ENCODE data around the gene KRT38.

The KRT38 gene

DNA sequence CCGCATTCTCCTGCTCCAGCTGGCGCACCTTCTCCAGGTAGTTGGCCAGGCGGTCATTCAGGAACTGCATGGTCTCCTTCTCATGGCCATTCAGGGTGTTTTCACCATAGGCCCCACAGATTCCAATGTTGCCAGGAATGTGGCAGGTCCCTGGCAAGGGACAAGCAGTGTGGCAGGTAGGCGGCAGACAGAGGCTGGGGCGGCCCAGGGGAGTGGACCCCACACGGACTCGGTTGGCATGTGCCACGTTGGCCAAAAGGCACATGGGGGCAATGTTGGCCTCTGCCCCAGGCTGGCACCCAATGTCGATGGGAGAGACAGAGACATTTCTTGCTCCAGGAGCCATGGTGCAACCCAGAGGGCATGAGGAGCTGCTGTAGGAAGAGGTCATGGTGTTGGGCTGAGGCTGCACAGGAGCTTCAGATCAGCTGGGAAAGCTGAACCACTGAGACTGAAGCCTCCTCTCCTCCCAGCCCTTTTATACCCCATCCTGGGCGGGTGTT lies at the start of gene KRT38:
Gene KRT38 (minus strand): TSS at position 453 of the 503 bp plus-strand sequence. CDS start 62 bp downstream, at position 391.
- no peak for DNase-seq

DNA sequence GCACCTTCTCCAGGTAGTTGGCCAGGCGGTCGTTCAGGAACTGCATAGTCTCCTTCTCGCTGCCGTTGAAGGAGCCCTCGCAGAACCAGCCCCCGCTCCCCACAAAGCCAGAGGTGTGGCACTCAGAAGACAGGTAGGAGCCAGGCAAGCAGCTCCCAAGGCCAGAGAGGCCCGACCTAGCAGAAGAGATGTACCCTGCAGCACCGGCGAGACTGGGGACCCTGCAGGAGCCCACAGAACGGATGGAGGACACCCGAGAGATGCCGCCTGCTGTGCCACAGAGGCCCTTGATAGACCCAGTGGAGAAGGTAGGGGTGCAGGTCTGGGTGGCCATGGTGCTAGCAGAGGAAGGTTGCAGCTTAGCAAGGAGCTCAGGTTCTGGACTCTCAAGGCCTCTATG lies 48.7 kb upstream of the KRT38 start, which contains the start of gene KRT36:
Gene KRT36 (minus strand): TSS at position 380 of the 400 bp plus-strand sequence. CDS start 46 bp downstream, at position 334.
- no peak for DNase-seq

DNA sequence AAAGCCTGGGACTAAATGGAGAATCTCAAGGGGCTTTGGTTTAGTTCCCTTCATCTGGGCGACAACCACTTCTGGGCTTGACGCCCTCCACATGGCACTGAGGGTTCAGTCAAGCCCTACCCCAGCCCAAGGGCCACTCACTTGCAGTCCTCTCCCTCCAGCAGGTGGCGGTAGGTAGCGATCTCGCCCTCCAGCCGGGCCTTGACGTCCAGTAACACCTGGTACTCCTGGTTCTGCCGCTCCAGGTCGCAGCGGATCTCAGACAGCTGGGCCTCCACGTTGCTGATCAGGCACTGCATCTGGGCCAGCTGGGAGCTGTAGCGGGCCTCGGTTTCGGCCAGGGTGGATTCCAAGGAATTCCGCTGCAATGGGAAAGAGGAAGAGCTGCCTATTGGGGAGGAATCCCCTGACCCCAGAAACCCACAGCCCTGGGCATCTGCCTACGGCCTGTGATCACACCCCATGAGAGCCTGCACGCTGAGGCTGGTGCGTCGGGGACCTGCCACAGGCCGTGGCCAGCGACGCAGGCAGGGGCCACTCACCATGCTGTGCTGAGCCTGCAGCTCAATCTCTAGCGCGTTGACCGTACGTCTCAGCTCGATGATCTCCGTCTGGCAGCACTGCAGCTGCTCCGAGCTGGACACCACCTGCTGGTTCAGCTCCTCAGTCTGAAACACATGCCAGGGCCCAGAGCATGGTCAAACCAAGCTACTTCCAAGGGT lies 46.2 kb upstream of the KRT38 start:
- no peak for DNase-seq

DNA sequence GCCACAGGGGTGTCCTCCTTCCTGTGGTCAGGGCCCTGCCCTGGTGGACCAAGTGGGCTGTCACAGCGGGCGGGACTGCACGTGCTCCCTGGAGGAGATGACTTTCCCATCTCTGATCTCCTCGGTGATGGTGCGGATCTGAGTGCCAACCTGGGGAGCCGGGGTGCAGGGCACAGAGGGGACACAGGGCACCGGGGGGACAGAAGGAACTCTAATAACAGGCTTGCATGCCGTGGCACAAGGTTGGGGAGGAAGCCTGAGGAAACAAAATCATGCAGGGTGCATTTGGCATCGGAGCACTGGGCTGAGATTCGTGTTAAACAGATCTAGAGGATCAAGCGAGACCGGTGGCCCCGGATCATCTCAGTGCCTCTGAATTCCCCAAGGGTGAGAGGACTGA lies 45.5 kb upstream of the KRT38 start:
- DNase-seq: no peak

DNA sequence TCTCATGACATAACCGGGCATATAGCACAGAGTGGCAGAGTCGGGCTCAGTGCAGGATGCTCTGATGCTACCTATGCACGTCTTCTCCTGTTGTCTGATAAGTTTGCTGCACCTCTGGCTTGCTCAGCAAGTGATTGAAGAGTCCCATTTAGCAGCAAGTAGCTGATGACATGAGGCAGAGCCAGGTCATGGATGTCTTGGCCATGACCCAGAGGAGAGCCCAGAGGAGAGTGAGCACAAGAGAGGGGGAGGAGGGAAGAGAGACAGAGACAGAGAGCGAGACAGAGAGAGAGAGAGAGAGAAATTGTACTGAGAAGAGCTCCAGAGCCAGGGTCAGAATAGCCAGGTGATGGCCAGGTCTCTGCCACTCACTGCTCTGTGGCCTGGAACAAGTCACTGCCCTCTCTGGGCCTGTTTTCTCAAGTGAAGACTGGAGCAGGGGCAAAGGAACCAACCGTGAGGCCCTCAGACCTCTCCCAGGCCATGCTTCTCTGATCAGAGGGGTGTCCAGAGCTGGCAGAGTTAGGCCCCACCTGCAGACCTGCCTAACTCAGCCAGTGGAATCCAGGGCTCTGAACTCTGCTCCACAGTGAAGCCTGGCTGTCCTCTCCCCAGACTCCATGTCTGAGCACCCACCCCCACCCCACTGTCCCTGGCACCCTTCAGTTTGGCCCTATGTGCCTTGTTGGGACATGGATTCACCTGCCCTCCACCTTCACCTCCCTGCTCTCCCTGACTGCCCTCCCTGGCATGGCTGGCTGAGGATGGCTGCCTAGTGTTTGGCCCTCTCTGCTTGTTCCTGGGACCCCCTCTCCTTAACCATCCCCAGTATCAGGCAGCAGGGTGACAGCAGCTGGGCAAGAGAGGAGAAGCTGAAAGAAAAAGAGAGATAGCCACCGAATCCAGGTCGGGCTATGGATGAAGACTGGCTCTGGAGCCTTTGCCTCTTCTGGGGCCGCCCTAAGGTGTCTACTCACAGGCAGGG lies 44.4 kb upstream of the KRT38 start:
- DNase-seq: no peak

DNA sequence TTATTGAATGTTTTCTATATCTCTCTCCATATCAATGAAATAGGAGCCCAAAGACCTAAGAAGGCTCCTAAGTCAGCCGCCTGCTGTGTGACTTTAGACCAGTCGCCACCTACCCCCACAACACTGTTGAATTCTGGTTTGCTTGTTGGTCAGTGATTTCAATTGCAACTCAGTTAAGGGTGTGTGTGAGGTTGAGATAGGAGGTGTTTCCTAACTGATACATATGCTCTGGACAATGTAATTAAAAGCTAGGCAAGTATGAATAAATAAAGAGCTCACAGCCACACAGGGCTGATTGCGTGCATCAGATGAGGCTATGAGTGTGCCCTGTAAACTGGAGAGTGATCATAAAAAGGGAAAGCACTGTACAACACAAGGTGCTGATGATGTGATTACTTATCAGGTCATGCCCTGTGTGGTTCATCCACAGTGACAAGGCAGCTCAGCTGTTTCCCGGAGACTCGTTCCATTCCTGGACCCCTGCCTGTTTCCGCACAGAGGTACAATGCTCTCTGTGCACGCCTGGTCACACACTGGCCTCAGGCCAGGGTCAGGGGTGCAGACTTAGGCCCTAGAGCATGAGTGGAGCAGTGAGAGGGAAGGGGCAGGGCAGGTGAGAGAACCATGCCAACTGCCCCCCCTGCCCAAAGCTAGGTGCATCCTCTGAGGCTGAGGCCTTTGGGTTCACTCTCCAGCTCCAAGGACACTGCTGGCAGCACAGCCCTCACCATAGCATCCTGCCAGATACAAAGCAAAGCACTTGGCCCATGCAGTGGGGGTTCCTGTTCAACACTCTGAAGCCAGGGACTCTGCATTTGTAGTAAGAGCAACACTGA lies 43.4 kb upstream of the KRT38 start:
- DNase-seq: no peak

DNA sequence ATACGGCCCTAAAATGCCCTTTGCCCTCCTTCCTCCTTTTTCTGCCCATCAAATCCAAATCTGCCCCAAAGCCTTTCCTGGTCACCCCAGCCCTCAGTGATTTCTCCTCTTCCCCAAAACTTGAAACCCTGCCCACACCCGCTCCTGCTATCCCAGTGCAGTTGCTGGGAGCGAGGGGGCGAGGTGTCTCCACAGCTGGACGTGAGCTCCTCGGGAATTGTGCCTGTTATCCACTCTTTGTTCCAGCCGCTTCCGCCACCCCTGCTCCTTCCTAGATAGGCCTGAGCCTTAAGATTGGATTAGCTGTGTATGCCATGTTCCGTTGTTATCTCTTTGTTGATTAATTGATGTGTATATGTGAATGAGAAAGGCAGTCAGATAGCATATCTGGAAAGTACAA lies 42.7 kb upstream of the KRT38 start:
- DNase-seq: no peak

DNA sequence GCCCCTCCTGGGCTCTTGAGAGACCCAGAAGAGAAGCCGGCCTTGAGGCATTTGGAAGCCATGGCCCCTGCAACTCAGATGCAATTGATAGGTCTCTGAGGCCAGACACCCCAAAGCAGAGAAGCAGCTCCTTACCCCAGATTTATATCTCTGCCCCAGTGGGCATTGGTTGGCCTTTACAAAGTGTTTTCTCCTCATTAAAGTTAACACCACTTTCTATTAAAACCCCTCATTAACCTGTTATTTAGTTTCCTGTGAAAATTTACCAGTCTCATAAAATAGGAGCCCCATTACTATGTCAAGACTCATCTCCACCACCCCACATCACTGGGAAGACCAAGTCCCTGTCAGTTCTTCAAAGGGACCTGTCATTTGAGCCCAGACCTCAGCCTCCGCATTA lies 40.3 kb upstream of the KRT38 start, which contains the start of gene KRT35:
Gene KRT35 (minus strand): TSS at position 116 of the 400 bp plus-strand sequence. CDS start 54 bp downstream, at position 62.
- no peak for DNase-seq

DNA sequence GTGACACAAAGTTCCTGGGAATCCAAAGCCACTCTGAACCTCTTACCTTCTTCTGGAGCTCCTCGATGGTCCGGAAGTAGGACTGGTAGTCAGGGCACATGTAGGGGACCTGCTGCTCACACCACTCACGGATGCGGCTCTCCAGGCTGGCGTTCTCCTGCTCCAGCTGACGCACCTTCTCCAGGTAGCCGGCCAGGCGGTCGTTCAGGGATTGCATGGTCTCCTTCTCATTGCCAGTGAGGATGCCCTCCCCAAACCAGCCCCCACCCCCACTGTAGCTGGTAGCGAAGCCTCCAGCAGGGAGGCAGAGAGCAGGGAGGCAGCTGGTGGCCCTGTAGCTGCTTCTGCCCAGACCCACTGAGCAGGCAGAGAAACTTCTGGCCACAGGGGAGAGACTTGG lies 39.8 kb upstream of the KRT38 start:
- DNase-seq: no peak

DNA sequence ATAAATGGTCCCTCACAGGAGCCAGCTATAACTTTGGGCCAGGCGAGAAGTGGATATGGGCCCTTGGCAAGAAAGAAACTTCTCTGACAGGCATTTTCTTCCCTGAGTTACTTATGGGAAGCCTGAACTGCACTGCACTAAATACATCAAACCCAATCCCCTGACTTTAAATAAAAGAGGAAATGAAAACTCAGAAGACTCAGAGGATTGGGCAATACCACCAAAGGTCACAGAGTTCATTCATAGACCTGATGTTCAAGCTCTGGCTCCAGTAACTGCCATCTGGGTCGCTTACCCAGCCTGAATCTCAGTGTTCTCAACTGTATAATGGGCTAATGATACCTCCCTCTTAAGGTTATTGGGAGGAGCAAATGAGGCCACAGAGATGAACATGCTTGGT lies 39.4 kb upstream of the KRT38 start:
- DNase-seq: no peak

DNA sequence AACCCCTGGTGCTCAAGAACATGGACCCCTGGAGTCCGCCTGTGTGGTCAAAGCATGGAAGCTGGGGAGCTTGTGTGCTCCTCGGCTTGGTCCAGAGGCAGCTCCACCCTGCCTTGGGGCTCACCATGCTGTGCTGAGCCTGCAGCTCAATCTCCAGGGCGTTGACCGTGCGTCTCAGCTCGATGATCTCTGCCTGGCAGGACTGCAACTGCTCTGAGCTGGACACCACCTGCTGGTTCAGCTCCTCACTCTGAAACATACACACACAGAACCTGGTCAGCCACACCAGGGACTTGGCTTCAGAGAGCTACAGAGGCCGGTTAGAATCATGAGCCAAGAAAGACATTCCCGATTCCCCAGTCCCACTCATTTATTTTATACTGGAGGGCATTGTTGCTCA lies 37.5 kb upstream of the KRT38 start:
- DNase-seq: no peak

DNA sequence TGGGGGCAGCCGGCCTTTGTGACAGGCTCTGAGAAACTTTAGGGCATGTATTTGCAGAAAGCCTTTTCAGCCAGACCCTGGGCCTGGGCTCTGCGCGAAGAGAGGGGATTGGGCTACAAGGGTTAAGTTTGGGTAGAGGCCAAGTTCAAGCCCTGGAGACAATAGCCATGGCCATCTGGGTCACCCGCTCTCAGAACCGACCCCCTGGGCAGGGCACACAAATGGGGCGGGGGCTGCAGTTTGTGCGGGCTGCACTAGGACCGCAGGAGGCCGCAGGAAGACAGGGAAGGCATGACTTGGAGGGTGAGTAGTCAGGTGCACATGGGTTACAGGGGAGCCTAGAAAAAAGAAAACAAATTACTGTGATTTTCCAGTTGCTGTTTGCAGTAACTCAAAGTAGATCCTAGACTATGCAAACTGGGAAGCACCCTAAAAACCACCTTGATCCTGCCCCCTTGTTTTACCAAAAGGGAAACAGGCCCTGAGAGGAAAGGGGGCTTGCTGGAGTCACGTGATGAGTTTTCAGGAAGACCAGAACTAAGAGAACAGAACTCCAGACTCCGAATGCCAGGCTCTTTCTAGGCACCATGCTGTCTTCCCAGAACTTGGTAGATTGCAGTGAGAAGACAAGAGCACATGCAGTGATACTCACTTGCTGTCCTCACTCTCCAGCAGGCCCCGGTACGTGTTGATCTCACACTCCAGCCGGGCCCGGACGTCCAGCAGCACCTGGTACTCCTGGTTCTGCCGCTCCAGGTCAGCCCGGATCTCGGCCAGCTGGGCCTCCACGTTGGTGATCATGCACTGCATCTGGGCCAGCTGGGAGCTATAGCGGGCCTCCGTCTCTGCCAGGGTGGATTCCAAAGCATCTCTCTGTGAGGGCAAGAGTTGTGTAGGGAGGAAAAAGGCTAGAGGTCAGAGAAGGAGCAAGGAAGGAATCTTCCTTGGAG lies 36.4 kb upstream of the KRT38 start:
- no peak for DNase-seq

DNA sequence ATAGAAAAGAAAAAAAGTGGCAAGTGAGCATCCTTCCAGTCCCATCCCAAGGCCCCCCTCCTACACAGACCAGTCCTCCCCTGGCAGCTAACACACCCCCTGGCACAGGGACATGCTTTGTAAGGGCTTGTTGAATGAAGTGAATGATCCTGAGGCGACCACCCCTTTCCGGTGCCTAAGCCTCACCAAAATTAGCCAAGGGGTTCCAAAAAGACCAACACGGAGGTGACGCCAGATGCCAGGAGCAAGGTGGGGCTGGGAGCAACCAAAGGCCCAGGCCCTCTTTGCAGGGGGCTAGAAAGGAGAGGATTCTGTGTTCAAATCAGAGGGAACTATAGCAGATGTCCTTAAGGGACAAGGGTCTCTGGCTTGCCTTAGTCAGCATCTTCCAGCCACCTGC lies 34.6 kb upstream of the KRT38 start:
- DNase-seq: no peak

DNA sequence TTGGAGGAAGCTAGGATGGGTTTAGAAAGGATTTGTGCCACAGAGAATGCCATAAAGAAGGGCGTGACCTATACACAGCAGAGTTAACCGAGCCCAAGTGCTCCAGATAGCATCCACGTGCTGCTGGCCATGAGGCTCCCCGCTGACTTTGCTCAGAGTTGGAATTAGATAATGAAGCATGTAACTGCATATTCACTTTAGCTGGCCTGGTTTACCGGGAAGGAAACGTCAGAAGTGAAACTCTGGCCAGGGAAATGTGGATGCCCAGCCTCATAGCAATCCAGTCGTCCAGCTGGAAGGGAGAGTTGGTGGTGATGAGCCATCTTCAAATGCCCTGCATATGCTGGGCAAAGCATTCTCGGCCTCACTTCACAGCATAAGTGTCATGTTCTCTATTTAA lies 34.1 kb upstream of the KRT38 start:
- DNase-seq: no peak

DNA sequence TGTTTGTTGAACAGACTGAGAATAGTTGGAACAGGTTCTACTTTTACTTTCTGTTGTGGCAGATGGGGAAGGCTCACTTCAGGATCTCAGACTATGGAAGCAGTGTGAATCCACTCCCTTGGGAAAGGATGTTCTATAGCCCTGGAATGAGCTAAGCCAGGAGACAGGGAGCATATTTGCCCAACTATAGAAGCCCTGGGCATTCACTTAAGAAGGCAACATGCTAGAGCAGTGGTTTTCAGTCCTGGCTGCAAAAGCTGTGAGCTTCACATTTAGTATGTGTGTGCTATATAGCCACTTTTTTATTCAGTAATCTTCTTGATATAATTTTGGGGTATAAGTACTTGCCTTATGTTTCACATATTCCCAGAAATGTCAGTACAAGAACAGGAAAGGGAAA lies 27.6 kb upstream of the KRT38 start:
- DNase-seq: no peak

DNA sequence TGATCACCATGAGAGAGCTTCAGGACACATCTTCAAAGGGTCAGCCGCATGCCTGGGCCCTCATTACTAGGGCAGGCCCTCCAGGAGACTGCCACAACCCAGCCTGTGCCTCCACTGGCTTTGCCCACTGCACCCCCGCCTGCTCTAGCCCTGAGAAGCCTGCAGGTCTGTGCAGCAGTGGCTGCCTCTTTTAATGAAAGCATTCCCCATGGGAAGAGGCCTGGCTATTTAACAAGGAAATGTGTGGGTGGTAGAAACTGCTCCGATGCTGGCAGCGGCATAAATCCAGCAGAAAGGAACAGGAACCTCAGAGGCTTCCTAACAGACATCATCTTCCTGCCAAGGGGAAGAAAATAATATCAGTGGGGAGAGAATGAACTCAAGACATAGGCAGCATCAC lies 26.8 kb upstream of the KRT38 start:
- no peak for DNase-seq

DNA sequence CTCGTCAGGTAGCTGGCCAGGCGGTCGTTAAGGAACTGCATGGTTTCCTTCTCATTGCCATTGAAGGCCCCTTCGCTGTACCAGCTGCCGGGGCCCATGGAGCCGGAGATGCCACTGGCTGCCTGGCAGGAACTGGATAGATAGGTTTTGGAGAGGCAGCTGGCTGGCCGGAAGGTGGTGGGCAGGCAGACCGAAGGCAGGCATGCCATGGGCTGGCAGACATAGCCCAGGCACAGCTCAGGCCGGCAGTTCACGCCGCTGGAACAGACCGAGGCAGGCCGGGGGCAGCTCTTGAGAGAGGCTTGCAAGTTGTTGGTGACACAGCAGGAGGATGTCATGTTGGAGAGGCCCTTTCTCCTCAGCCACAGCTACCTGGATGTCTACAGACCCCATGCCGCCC lies 26.2 kb upstream of the KRT38 start, which contains the start of gene KRT32:
Gene KRT32 (minus strand): TSS at position 399 of the 400 bp plus-strand sequence. CDS start 61 bp downstream, at position 338.
- no peak for DNase-seq

DNA sequence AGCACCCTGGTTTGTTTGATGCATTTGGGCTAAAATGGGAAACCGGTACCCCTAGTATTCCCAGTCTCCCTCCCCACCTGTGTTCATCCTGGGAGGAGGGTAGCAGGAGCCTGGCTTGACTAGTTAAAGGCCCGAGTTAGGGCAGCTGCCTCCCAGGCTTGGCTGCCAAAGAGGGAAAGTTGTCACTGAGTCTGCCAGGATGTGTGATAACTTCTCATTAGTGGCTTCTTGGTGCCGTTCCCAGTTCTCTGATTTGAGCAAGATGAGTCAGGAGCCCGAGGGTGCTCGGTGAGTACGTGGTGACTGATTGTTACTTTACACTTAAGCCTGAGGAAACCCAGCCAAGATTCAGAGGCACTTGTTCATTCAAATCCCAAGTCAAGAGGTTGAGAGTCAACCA lies 23.9 kb upstream of the KRT38 start:
- DNase-seq: no peak

DNA sequence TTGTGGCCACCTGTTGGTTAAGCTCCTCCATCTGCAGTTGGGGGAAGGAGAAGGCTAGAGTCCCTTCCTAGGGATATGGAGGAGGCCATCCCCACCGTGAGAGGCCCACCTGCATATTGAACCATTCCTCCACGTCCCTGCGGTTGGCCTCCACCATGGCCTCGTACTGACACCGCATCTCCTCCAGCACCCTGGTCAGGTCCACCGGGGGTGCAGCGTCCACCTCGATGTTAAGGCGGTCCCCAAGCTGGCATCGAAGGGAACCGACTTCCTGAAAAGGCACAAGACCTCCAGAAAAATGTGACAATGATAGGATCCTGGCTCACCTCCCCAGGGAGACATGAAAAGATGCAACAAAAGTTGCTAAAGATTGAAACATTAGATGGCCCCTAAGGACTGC lies 23.4 kb upstream of the KRT38 start:
- no peak for DNase-seq

DNA sequence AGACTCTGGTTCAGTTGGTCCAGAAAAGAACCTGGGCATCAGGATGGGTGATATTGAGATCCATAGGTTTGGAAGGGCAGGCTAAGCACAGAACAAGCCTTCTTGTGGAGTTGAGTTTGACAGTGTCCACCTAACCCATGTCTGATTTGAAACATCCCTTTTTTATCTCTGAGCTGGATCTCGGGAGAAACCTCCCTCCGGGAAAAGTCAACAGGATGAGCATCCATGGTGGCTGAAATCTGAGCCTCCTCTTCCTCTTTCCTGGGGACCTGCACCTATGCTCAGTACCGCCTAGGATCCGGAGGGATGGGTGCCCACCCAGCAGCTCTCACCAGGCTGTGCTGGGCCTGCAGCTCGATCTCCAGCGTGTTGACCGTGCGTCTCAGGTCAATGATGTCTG lies 23.0 kb upstream of the KRT38 start:
- DNase-seq: no peak

DNA sequence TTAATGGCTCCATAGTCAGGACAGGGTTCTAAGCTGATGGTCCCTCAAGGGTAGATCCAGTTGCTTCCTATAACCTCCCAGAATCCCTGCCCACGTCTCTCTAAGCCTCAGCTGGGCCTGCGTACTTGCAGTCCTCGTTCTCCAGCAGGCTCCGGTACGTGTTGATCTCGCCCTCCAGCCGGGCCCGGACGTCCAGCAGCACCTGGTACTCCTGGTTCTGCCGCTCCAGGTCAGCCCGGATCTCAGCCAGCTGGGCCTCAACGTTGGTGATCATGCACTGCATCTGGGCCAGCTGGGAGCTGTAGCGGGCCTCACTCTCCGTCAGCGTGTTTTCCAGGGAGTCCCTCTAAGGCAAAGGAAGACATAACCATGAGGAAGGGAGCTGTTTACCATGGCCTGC lies 21.9 kb upstream of the KRT38 start:
- DNase-seq: no peak

Data from NCI-H2029 (cell line).